ENCODE results near the gene CD99L2. TPM values are rescaled to one million over a fixed set of nuclear protein-coding genes. Genes with fewer than 3 reads are reported as not detected.

The CD99L2 gene
- total RNA-seq, 1 experiment from 2014 or later = 7.3 TPM

DNA sequence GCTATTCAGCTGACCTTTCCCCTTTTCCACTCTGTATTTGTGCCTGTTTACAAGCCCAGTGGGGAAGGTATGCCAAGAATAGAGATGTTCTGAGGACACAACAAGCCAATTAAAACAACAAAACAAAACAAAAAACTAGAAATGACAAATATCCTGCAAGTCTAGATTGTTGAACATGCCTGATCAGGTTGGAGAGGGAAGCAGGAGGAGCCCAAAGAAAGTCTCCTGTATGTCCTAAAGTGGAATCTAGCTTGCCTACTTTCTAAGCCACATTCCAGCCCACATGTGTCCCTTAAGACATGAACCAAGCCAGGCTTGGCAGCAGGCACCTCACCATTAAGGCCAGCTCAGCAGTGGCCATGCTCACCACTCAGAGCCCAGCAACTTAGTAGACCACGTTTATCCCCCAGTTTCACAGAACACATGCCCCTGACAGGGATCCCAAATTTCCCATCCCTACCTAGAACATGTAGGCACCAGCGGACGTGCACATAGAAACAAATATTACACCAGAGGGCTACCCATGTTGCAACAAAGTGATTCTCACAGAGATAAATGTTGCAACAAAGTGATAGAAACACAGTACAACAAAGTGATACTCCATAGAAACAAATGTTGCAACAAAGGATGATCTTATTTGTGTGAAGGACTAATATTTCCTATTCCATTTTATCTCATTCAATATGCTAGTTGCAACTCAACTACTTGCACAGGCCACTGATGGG lies 48.3 kb downstream of the CD99L2 start:
- Mint-ChIP-seq H3K4me1 (peaks cover 0 to 2% of the 10 kb centered on the region in 2 experiments; a peak in 2 of 4 replicates), H3K9me3 (peaks cover 50 to 75% of the 10 kb centered on the region in 2 experiments), H3K27ac (0 out of 7 replicates have a peak overlapping the region, but pooled peaks of 1 of the 3 experiments have one; percentile 70), H3K4me3 (no peak overlapping the region), H3K36me3 (ENCODE audit: insufficient read depth in 1 of 3, low read depth in 3 of 3) (peaks cover 5 to 17% (median 6%) of the 10 kb centered on the region in 3 experiments; a peak in 5 of 7 replicates), H3K27me3 (ENCODE audit: low read depth) (no peaks in the 10 kb centered on the region)
- Histone ChIP-seq H3K4me1 (ENCODE audit: insufficient read depth, low read length) (no peaks in the 10 kb centered on the region; the same call in 1 of the 2 replicates), H3K23ac (ENCODE audit: insufficient read length, low read depth, low read length) (no peak overlapping the region), H2AK5ac (ENCODE audit: insufficient read length, low read length) (no peak overlapping the region), H3K23me2 (ENCODE audit: insufficient read length, low read depth, low read length, poor library complexity, severe bottlenecking) (no peaks in the 10 kb centered on the region), H2BK12ac (ENCODE audit: insufficient read length, low read depth, low read length) (no peak overlapping the region), H3K14ac (ENCODE audit: insufficient read depth, low read length) (no peak overlapping the region), H3K79me1 (ENCODE audit: insufficient read depth, low read depth, low read length, poor library complexity, severe bottlenecking) (no peaks in the 10 kb centered on the region), H3K27ac (ENCODE audit: insufficient read length, low read depth, low read length) (no peak overlapping the region), H3K27me3 (ENCODE audit: insufficient read depth, low read length) (no peaks in the 10 kb centered on the region), H3K9ac (ENCODE audit: extremely low read depth, insufficient read length, low read length) (no peak overlapping the region), H3K79me2 (ENCODE audit: insufficient read depth, low read length) (no peaks in the 10 kb centered on the region), H4K20me1 (ENCODE audit: control insufficient read depth, insufficient read depth, insufficient read length) (no peaks in the 10 kb centered on the region), H2BK5ac (ENCODE audit: insufficient read length, low read length) (no peak overlapping the region), H4K5ac (ENCODE audit: insufficient read length, low read depth, low read length) (no peak overlapping the region), H4K8ac (replicated peaks; ENCODE audit: insufficient read length, low read depth, low read length) (no peak overlapping the region), H3K4ac (ENCODE audit: low read depth, low read length) (no peak overlapping the region), H3K9me3 (ENCODE audit: control insufficient read depth, low read depth, low read length) (no peaks in the 10 kb centered on the region), H2AFZ (ENCODE audit: low read length) (no peak overlapping the region), H3K18ac (ENCODE audit: insufficient read length, low read depth, low read length) (no peak overlapping the region), H3K56ac (ENCODE audit: insufficient read length, low read depth, low read length) (no peak overlapping the region), H2BK20ac (ENCODE audit: low read depth, low read length, poor library complexity, severe bottlenecking) (no peak overlapping the region), H2BK120ac (ENCODE audit: low read depth, low read length, poor library complexity, severe bottlenecking) (no peak overlapping the region), H4K91ac (ENCODE audit: insufficient read length, low read depth, low read length) (no peak overlapping the region), H3K4me2 (ENCODE audit: insufficient read depth, insufficient read length, low read length) (no peak overlapping the region), H2BK15ac (ENCODE audit: low read depth, low read length) (no peak overlapping the region), H3T11ph (ENCODE audit: low read length) (no peak overlapping the region)
- TF ChIP-seq, protein P1, sequence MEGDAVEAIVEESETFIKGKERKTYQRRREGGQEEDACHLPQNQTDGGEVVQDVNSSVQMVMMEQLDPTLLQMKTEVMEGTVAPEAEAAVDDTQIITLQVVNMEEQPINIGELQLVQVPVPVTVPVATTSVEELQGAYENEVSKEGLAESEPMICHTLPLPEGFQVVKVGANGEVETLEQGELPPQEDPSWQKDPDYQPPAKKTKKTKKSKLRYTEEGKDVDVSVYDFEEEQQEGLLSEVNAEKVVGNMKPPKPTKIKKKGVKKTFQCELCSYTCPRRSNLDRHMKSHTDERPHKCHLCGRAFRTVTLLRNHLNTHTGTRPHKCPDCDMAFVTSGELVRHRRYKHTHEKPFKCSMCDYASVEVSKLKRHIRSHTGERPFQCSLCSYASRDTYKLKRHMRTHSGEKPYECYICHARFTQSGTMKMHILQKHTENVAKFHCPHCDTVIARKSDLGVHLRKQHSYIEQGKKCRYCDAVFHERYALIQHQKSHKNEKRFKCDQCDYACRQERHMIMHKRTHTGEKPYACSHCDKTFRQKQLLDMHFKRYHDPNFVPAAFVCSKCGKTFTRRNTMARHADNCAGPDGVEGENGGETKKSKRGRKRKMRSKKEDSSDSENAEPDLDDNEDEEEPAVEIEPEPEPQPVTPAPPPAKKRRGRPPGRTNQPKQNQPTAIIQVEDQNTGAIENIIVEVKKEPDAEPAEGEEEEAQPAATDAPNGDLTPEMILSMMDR (conservative IDR thresholded peaks at IDR 0.05) = no peak
- WGBS (ENCODE audit: extremely low coverage, insufficient read length, low lambda C conversion rate) = no CpG with 5 or more reads among the region's 3 CpGs
- no peak for DNase-seq
